ENCODE measurements around the gene ZNF536.

Gene ZNF536

GRCh38 chr19:30562981-30563380, 190.8 kb downstream of the ZNF536 start:
- DNase-seq (ENCODE audit: low read depth in 2 of 2): no peak

GRCh38 chr19:30563691-30564090, 191.5 kb downstream of the ZNF536 start:
- no peak for DNase-seq (ENCODE audit: low read depth in 2 of 2)

DNA sequence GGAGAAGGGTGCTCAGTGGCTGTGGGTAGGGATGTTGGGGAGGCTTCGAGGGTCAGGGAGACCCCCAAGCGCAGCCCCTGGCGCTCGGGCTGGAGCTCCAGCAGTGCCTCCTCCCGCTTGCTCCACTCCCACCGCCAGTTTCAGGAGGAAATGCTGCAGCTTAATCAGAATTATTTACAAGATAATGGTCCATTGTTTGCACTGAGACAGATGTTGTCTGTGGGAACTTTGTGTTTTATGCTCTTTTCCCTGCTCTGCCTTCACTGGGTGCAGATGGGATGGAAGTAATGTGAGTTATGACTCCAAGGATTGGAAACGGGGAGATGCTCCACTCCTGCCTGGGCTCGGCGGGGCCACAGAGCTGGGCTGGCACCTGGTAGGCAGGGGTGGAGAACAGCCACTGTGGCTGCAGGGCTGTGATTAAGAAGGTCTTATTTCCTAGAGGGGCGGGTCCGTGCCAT, 192.4 kb downstream of the ZNF536 start:
- no peak for DNase-seq (ENCODE audit: low read depth in 2 of 2)

DNA sequence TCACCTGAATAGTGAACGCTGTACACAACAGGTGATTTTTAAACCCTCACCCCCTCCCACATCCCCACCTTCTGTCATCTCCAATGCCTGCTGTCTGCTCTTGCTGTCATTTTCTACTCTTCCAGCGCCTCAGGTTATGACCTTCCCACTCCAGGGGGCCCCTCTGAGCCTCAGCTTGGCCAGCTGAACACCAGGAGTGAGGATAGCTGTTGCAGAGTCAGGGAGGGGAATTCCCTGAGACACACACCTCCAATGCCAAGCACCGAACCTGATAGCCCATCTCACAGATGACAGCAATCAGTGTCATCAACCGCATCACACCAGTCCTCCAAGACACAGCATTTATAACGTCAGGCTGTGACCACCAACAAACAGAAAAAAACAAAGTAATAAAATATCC, 193.5 kb downstream of the ZNF536 start:
- DNase-seq (ENCODE audit: low read depth in 2 of 2): no peak

- DNase-seq (ENCODE audit: low read depth in 2 of 2): no peak
These were observed 194.7 kb downstream of the ZNF536 start for GRCh38 chr19:30566681-30567420.

- DNase-seq (ENCODE audit: low read depth in 2 of 2): no peak
These were observed 195.5 kb downstream of the ZNF536 start for GRCh38 chr19:30567536-30568232.

GRCh38 chr19:30570194-30570593, 198.0 kb downstream of the ZNF536 start:
- no peak for DNase-seq (ENCODE audit: low read depth in 2 of 2)

- DNase-seq (ENCODE audit: low read depth in 2 of 2): no peak
These were observed 205.4 kb downstream of the ZNF536 start for GRCh38 chr19:30577551-30578105.

DNA sequence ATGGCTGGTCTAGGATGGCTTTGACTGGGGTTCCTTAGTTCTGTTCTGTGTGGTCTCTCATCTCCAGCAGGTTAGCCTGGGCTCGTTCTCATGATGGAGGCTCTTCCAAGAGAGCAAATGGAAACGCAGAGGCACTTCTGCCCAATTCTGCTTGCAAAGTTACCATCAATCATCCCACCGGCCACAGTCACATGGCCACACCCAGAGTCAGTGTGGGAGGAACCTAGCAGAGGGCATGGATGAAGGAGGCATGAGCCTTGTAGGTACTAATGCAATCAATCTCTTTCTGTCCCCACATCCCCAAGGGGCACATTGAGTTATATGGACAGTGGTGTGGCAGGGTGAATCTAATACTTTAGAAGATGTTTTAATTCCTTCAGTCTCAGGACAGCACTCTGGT, 207.2 kb downstream of the ZNF536 start:
- DNase-seq (ENCODE audit: low read depth in 2 of 2): no peak

GRCh38 chr19:30580673-30581072, 208.5 kb downstream of the ZNF536 start:
- DNase-seq (ENCODE audit: low read depth in 2 of 2): no peak

GRCh38 chr19:30584090-30584489, 211.9 kb downstream of the ZNF536 start:
- DNase-seq (ENCODE audit: low read depth in 2 of 2): no peak

DNA sequence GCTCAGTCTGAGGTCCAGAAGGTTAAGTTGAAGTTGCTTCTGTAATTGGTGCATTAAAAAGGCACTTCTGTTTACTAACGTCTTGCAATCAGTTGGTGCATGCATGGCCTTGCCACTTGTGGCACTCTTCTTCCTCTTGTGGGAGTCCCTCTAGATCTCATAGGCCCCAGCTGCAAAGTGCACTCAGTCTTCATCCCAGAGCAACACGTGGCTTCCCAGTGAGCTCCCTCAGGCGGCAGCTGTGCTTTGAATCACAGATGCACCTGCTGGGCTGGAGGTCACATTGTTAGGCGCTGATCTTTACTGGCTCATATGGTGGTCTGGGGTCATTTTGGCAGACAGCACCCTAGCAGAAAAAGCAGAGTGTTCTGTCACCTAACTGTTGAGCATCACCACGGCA, 215.7 kb downstream of the ZNF536 start:
- DNase-seq (ENCODE audit: low read depth in 2 of 2): no peak

DNA sequence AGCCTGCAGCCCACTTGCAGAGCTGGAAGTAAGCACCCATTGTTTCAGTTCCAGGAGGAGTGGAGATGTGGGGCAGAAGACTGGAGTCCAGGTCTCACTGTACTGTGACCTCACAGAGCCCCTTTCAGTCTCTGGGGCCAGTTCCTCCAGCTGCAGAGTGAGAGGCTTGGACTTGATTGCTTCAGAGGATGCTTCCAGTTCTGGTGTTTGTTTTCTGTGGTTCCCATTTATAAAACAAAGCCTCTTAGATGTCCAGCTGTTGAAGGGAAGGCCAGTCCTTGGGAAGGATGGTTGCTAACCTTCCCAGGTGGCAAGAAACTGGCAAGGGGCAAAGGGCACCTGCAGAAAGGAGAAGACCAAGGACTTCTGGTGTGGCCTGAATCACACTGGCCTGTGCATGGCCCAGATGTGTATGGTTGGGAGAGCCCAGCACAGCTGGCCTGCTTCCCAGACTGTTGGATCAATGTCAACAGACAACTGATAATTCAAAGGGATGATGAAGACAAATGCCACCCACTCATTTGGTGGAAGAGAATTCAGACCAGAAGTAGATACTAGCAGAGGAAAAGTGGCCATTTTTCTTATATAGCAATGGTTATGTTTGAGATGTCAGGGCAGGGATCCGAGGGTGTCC, 218.5 kb downstream of the ZNF536 start:
- no peak for DNase-seq (ENCODE audit: low read depth in 2 of 2)

GRCh38 chr19:30593356-30593755, 221.2 kb downstream of the ZNF536 start:
- no peak for DNase-seq (ENCODE audit: low read depth in 2 of 2)

GRCh38 chr19:30593975-30594745, 222.0 kb downstream of the ZNF536 start:
- DNase-seq (ENCODE audit: low read depth in 2 of 2): no peak

GRCh38 chr19:30596268-30596667, 224.1 kb downstream of the ZNF536 start:
- DNase-seq (ENCODE audit: low read depth in 2 of 2): no peak

DNA sequence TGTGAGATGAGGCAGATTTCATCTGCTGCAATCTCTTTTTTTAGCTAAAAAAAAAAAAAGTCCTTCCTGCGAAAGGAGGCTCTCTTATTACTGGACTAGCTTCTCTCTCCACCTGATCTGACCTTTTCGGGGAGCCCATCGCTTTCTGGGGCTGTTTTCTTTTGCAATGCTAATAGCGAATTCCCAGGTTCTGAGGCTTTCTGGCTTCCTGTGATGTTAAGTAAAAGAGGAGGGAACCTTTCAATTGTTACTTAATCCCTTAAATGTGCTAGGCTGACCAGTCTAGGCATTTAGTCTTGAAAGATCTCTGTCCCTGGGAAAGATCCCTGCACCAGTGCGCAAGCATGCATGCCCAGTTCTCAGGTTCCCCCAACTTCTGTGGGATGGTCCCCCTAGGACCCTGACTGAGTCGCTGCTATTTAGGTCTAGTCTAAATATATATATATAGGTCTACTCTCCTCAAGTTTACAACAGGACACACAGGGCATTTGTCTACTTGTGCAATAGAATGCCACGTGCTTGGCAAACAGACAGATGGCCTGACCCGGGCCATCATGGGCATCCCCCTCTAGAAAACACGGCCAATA, 224.7 kb downstream of the ZNF536 start:
- no peak for DNase-seq (ENCODE audit: low read depth in 2 of 2)

DNA sequence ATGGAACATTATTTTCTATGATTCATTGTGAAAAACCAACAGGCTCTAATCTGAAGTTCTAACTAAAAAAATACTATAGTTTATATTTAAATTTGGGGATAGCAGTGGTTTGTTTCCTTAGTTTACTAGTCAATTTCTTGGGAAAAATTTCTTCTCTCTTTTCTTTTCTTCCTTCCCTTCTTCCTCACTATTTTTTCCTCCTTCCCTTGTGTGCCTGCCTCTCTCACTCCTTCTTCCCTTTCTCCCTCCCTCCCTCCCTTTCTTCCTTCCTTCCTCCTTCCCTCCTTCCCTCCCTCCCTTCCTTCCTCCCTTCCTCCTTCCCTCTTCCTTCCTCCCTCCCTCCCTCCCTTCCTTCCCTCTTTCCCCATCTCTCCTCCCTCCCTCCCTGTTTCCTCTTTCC, 226.5 kb downstream of the ZNF536 start:
- no peak for DNase-seq (ENCODE audit: low read depth in 2 of 2)

GRCh38 chr19:30602661-30603350, 230.6 kb downstream of the ZNF536 start:
- no peak for DNase-seq (ENCODE audit: low read depth in 2 of 2)

- DNase-seq (ENCODE audit: low read depth in 2 of 2): no peak
These were observed 232.5 kb downstream of the ZNF536 start for GRCh38 chr19:30604657-30605056.

- DNase-seq (ENCODE audit: low read depth in 2 of 2): no peak
These were observed 233.1 kb downstream of the ZNF536 start for GRCh38 chr19:30605333-30605732.

Measured in stimulated activated CD4-positive, alpha-beta T cell treated with anti-CD3 and anti-CD28 coated beads, Interleukin-12 subunit alpha, Interleukin-12 subunit beta, amount 100 ng/mL, for 24 hours (primary cell).